ENCODE measurements around the gene MUC20.
A peak's percentile ranks its signal among the peaks of the same experiment; 100 is the strongest.
"Not testable (repeated sequence)": the region's sequence is repeated elsewhere in the genome, so short reads cannot be mapped to it uniquely, and the experiment has no call there.

The MUC20 gene

GRCh38 chr3:195710126-195710905 is 10.5 kb upstream of the MUC20 start:
- not testable (repeated sequence) for DNase-seq (ENCODE audit: low spot score); FAIRE-seq

DNA sequence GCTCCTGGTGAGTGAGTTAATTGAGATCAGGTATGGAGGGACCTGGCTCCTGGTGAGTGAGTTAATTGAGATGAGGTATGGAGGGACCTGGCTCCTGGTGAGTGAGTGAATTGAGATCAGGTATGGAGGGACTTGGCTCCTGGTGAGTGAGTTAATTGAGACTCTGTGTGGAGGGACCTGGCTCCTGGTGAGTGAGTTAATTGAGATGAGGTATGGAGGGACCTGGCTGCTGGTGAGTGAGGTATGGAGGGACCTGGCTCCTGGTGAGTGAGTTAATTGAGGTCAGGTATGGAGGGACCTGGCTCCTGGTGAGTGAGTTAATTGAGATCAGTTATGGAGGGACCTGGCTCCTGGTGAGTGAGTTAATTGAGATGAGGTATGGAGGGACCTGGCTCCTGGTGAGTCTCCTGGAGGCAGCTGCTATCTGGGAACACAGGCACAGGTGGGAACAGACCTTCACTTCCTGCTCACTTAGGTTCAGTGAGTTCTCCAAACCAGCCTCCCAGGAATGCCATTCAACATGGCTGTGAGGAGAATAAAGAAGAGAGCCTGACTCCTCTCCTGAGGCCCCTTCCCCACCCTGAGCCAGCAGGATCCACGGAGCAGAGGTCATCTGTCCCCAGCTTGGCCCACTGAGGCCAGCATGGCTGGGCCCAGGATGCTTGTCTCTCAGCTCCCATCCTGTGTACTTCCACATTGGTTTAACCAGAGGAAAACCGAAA is 9.5 kb upstream of the MUC20 start:
- not testable (repeated sequence) for DNase-seq (ENCODE audit: low spot score); FAIRE-seq

- FAIRE-seq, result no peak
Measured at GRCh38 chr3:195711813-195712534, 8.8 kb upstream of the MUC20 start.

GRCh38 chr3:195712535-195712910 is 8.3 kb upstream of the MUC20 start:
- not testable (repeated sequence) for FAIRE-seq; DNase-seq (ENCODE audit: low spot score)

More at GRCh38 chr3:195711813-195712534, 8.8 kb upstream of the MUC20 start:
- no peak for DNase-seq (ENCODE audit: low spot score)

DNA sequence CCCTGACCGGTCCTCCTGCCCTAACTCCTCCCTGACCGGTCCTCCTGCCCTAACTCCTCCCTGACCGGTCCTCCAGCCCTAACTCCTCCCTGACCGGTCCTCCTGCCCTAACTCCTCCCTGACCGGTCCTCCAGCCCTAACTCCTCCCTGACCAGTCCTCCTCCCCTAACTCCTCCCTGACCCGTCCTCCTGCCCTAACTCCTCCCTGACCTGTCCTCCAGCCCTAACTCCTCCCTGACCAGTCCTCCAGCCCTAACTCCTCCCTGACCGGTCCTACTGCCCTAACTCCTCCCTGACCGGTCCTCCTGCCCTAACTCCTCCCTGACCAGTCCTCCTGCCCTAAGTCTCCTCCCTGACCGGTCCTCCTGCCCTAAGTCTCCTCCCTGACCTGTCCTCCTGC is 7.6 kb upstream of the MUC20 start:
- FAIRE-seq; DNase-seq (ENCODE audit: low spot score): not testable (repeated sequence)

DNA sequence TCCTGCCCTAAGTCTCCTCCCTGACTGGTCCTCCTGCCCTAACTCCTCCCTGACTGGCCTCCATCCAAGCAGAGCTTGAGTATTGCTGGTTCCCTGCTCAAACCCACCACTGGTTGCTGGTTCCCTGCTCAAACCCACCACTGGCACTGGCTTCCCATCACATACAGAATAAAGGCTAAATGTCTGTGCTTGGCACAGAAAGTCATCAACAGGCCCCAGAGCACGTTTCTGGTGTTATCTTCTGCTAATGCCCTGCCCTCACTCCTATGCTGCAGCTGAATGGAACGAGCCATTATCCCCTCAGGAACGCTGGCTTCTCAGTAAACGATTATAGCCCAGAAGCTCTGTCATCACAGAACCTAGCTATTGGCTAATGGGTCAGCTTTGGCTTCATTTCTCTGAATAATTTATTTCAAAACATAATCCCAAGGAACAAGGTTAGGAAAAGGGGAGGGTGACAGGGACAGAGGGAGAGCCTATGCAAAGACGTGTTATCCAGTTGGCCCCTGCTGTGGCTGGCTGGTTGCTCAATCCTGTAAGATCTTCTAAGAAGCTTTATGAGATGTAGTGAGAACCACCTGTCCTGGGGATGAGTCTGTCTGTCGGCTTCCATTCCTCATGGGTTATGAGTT is 6.3 kb upstream of the MUC20 start:
- DNase-seq (ENCODE audit: low spot score), result no peak
- no peak for FAIRE-seq

- DNase-seq (ENCODE audit: low spot score) (no peak), FAIRE-seq (no peak)
Measured at GRCh38 chr3:195715134-195715533, 5.6 kb upstream of the MUC20 start.

DNA sequence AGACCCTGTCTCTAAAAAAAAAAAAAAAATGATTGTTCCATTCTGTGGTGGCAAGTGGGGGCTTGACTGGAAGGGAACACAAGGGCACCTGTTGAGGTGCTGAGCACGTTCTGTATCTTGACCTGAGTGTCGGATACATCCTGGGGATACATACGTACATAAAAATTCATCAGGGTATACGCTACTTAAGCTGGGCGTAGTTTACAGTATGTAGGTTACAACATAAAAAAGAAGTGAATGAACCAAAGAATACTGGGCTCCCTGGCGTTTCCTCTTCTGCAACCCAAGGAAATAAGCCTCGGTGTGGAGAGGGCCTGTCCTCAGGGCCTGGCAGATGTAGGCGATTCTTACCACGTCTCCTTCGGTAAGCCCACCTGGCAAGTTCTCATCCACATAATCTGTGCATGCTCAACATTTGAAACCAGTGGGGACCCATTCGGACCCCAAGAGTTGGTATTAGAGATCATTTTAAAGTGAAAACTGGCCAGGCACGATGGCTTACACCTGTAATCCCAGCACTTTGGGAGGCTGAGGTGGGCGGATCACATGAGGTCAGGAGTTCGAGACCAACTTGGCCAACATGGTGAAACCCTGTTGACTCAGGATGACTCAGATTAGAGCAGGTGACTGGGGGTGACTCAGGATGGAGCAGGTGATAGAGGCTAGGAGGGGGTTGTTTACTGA is 5.1 kb upstream of the MUC20 start:
- peak; percentile 8 for DNase-seq (ENCODE audit: low spot score)

GRCh38 chr3:195717416-195717815 is 3.4 kb upstream of the MUC20 start:
- FAIRE-seq, result no peak

More for the DNA sequence above, 5.1 kb upstream of the MUC20 start:
- no peak for FAIRE-seq

DNA sequence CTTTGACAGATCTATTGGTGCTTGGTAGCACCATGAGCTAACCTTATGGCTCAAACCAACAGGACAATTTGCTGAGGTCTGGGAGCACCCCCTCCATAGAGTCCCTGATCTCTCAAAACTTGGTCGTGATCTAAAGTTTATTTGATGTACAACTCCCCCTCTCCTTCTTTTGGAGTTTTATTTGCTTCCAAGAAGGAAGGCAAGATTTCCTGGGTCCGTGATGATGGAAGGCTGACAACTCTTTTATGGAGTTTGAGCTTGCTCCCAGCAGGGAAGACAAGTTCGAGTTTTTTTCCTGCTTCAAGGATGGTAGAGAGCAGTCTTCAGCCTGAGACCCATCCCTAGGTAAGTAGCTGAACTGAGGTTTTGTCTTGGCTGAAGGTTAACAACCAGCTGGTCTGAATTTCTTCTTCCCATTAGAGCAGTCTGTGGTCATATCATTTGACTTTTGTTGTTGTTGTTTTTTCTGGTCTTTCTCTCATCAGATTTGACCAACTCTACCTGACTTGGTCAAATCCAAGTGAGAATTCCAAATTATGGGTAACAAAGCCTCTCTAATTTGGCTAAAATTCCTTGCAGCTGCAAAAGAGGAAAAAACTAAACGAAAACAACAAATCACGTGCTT is 2.8 kb upstream of the MUC20 start:
- FAIRE-seq, result no peak
- no peak for DNase-seq (ENCODE audit: low spot score)

More at GRCh38 chr3:195717416-195717815, 3.4 kb upstream of the MUC20 start:
- DNase-seq (ENCODE audit: low spot score), result no peak

DNA sequence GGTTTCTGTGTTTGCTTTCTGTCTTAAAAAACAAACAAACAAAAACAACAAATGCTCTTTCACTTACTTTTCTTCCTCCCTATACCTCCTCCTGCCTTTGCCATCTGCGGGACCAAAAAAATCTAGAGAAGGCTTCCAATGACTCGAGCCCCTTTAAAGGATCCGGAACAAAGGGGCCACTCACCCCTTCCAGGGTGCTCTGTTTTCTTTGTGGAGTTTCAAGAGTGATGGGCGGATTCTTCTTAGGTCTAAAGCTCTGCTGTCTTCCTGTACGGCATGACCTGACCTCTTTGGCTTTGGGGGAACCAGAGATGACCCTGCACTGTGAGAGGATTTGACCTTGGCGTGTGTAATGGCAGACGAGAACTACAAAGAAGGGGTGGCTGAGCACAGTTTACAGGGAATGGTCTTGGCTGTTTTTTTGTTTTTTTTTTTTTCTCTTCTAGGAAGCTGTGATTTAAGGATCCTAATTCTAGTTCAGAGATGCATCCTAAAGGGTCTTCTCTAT is 2.2 kb upstream of the MUC20 start:
- FAIRE-seq (no peak), DNase-seq (ENCODE audit: low spot score) (no peak)

GRCh38 chr3:195719514-195720254 is 1.1 kb upstream of the MUC20 start:
- FAIRE-seq; DNase-seq (ENCODE audit: low spot score): not testable (repeated sequence)

GRCh38 chr3:195722139-195722995 is 1.6 kb downstream of the MUC20 start:
- not testable (repeated sequence) for FAIRE-seq; DNase-seq (ENCODE audit: low spot score)

DNA sequence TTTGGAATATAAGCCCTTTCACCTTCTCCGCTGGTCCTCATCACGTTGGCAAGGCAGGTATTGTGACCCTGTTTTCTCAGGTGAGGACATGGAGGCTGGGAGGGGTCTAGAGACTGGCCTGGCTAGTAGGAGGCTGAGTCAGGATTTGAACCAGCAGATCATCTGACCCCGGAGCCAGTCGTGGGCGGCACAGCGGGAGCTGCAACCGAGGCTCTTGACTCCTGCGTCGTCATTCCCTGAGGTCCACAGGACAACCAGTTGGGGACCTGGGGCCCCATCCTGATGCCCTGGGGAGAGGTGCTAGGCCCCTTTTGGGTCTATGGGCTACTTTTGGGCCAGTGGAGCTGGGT is 2.2 kb downstream of the MUC20 start:
- FAIRE-seq; DNase-seq (ENCODE audit: low spot score): not testable (repeated sequence)

- not testable (repeated sequence) for DNase-seq (ENCODE audit: low spot score); FAIRE-seq
Measured at GRCh38 chr3:195724363-195724762, 3.6 kb downstream of the MUC20 start.

DNA sequence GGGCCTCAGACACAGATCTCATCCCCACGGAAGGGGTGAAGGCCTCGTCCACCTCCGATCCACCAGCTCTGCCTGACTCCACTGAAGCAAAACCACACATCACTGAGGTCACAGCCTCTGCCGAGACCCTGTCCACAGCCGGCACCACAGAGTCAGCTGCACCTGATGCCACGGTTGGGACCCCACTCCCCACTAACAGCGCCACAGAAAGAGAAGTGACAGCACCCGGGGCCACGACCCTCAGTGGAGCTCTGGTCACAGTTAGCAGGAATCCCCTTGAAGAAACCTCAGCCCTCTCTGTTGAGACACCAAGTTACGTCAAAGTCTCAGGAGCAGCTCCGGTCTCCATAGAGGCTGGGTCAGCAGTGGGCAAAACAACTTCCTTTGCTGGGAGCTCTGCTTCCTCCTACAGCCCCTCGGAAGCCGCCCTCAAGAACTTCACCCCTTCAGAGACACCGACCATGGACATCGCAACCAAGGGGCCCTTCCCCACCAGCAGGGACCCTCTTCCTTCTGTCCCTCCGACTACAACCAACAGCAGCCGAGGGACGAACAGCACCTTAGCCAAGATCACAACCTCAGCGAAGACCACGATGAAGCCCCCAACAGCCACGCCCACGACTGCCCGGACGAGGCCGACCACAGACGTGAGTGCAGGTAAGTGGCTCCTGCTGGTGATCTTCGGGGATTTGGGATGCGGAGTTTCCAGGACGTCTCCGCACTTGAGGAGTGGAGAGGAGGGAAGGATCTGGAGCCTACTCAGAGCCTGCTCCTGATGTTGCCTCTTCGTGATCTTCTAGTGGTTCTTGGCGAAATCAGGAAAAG is 5.3 kb downstream of the MUC20 start:
- not testable (repeated sequence) for FAIRE-seq; DNase-seq (ENCODE audit: low spot score)

DNA sequence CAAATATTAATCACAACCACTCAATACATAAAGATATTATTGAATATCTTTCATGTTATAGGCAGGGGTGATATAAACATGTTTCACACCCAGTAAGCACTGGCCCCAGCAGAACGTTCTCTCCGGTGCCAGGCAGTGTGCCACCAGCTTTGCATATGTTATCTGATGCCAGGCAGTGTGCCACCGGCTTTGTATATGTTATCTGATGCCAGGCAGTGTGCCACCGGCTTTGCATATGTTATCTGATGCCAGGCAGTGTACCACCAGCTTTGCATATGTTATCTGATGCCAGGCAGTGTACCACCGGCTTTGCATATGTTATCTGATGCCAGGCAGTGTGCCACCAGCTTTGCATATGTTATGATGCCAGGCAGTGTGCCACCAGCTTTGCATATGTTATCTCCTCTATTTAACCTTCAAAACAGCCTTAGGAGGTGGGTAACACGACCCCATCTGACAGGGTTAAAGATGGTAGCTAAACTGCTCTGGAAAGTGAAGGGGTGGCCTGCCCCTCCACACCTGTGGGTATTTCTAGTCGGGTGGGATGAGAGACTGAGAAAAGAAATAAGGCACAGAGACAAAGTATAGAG is 6.9 kb downstream of the MUC20 start:
- DNase-seq (ENCODE audit: low spot score), result no peak
- no peak for FAIRE-seq

All from RCC 7860 (cell line).